GM19238 (cell line): ENCODE measurements around the gene ZSCAN29.
A peak's percentile ranks its signal among the peaks of the same experiment; 100 is the strongest.

Source experiments
- DNase-seq: peaks from one replicate; pipeline ENCODE4 v3.0.0; 2011; ENCODE audit warnings: low spot score; ENCODE audit not compliant: insufficient read length

The ZSCAN29 gene

GRCh38 chr15:43352693-43353382 is 18.0 kb downstream of the ZSCAN29 start:
- no peak for DNase-seq

- DNase-seq: no peak
Observed at GRCh38 chr15:43347114-43347513, 23.7 kb downstream of the ZSCAN29 start.

- no peak for DNase-seq
Observed at GRCh38 chr15:43346305-43346704, 24.5 kb downstream of the ZSCAN29 start.

- peak; percentile 10 for DNase-seq
Observed at GRCh38 chr15:43330780-43331087, 40.1 kb downstream of the ZSCAN29 start.

GRCh38 chr15:43329960-43330779 is 40.7 kb downstream of the ZSCAN29 start, which contains the start of gene LCMT2:
Gene LCMT2, minus strand, starts transcription at chr15:43330573. Its CDS starts 84 bp downstream, at chr15:43330489.
- DNase-seq: peak; percentile 77

DNA sequence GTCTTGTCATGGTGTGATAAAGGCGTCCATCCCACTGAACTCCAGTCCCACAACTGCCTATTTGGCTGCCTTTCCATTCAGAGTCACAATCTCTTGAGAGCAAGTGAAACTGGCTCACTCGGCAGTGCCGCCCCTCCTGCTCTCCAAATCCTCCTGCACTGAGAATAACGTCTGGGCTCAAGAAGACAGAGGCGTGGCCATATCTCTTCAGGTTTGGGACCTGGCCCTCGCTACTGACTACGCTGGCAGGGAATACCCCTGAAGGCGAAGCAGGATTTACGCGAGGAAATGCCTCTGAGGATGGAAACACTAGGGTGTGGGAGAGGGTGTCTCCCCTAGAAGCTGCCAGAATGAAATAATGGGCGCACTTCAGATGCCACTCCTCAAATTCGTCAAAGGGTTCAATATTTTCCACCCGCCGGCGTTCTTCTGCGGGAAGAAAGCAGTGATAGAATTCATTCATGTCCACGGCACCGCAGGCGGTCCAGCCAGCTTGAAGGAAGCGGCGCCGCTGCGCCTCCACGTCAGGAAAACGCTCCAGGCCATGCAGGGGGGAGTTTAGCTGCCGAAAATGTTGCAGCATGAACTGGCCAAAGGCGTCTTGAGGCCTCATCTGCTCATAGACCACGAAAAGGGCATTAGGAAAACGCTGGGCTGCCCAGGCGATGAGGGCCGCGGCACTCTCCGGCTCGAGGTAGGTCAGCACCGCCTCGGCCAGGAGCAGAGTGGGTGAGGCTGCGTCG is 41.5 kb downstream of the ZSCAN29 start:
- no peak for DNase-seq

DNA sequence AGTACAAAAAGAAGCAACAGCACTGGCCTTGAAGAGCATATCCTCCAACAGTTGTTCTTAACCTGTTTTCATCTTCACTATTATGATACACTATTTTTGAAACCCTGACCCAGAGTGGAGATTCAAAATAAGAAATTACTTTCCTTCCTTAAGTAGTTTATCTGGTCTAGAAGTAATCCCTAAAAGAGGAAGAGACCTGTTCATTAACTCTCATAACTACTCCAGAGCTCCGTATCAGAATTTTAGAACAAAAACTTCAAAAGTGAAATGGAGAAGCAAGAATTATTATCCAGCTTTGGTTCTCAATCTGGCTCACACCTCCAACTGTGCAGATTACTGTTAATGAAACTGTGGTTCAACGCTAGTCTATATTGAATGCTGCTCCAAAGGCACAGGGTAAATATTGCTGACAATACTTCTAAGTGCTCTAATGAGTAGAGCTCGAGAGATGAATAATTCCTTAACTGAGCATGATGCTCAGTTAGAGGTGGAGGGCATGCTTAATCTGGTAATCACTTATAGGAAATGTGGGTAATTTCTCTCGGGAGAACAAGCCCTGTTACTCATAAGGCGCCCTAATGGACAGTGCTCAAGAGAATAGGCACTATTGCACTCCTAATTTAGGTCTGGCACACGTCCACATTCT is 45.7 kb downstream of the ZSCAN29 start:
- no peak for DNase-seq

DNA sequence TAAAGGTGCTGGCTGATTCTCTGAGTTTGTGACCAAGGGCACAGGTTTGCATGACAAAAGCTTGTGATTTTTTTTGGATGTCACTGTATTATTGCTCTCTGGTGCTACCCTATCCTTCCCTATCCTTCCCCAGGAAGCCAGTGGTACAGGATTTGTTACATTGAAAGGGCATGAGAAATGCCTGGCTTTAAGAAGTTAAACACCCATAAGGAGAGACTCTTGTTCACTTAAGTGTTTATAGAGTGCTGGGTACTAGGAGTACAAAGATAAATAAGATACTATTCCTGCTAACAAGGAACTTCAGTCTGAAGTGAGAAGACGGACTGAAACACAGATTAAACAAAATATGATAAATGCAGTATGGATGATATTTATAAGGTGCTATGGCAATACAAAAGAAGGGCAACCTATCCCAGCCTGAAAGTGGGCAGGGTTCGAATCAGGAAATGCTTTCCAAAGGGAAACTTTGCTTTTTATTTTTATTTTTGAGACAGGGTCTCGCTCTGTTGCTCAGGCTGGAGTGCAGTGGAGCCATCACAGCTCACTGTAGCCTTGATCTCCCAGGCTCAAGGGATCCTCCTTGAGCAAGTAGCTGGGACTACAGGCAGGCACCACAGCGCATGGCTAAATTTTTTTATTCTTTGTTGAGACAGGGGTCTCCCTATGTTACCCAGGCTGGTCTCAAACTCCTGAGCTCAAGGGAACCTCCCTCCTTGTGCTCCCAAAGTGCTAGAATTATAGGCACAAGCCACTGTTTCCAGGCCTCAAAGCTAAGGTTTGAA is 51.7 kb downstream of the ZSCAN29 start:
- DNase-seq: no peak

DNA sequence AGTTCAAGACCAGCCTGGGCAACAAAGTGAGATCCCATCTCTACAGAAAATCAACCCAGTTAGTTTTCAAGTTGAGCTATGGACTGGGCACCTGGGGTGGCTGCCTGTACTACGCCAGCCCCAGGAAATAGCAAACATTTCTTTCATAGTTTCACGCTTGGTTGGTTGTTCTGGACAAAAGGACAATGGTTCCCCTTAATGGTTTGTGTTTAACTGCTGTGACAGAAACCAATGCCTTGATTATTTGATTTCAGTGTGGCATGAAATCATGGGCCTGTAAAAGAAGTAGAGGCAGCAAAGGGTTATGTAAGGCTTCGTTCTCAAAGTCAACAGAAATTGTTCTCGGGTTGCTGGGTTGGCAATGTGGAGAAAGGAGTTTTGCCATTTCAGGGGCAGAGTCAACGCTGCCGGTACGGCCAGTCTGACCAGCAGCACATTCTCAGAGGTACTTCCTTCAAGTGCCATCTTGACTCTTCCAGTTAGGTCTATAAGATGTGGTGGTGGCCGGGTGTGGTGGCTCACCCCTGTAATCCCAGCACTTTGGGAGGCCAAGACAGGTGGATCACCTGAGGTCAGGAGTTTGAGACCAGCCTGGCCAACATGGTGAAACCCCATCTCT is 53.2 kb downstream of the ZSCAN29 start:
- no peak for DNase-seq

DNA sequence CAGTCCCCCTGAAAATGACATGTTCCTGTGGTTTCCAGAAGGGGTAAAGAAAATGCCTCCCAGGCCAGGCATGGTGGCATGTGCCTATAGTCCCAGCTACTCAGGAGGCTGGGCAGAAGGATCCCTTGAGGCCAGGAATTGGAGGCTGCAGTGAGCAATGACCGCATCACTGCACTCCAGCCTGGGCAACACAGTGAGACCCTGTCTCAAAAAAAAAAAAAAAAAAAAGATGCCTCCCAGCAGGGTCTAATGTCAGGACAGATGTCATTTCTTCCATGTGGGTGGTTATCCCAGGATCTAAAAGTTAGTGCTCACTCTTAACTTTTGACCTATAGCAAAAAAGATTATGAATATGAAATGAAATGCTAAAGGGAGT is 53.9 kb downstream of the ZSCAN29 start:
- no peak for DNase-seq

GRCh38 chr15:43316016-43316970 is 54.5 kb downstream of the ZSCAN29 start:
- no peak for DNase-seq

- DNase-seq: no peak
Observed at GRCh38 chr15:43314171-43314570, 56.7 kb downstream of the ZSCAN29 start.

- no peak for DNase-seq
Observed at GRCh38 chr15:43312378-43312777, 58.5 kb downstream of the ZSCAN29 start.
